Kasumi-1 (cell line): Measurements from ENCODE around the gene UEVLD.
A peak's percentile ranks its signal among the peaks of the same experiment; 100 is the strongest.
"Not testable (repeated sequence)": the region's sequence is repeated elsewhere in the genome, so short reads cannot be mapped to it uniquely, and the experiment has no call there.

Source experiments
- DNase-seq, 2 experiments: peaks; one replicate each; lab custom pipeline; 2025; lab: John Stamatoyannopoulos, UW

Gene UEVLD

DNA sequence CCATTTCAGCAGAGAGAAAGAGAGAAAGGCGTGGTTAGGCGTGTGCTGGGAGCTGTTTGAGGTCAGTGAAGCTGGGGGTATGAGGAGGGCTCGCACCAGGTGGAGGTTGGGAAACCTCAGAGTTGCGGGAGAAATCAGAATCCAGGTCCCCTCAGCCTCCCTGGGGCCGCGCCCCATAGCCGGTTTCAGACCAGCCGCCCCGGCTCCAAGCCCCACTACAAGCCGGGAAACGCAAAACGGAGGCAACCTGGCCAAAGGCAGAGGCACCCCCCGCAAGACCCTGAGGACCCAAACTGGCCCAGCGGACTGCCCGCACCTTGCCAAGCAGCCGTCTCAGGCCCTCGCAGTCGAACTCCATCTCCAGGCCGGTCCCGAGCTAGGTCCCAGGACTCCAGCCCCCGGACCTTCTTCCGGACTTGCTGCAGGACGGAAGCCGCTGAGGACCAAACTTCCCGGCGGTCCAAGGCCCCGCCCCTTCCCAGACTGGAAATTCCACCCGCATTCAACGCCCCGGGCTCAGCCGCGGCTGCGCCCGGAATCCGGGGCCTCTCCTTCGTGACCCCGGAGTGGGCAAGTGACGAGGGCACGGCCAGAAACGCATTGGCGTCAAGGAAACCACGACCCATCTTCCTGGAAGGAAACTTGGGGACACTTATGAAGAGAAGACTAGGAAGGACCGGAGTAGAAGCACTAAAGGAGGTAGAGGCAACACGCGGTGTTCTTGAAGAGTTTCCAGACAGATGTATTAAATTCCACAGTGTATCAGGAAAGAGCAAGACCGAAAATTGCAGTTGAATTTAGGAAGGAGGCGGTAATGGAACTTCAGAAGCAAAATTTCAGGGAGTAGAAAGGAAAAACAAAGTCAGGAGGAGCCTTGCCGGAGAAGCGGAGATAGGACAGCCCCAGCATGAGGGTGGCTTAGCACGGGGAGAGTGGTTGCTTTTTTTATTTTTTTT is at the start of gene UEVLD:
UEVLD (minus strand) TSS at position 438 of the 956 bp plus-strand sequence; CDS start at position 358, 80 bp downstream.
- DNase-seq: peak; percentile 50 to 63

GRCh38 chr11:18634140-18635032 is 45.9 kb upstream of the UEVLD start, which contains the start of gene SPTY2D1:
Gene SPTY2D1, minus strand, starts transcription at chr11:18634342. Its CDS starts 85 bp downstream, at chr11:18634257.
- peak; percentile 98 for DNase-seq

DNA sequence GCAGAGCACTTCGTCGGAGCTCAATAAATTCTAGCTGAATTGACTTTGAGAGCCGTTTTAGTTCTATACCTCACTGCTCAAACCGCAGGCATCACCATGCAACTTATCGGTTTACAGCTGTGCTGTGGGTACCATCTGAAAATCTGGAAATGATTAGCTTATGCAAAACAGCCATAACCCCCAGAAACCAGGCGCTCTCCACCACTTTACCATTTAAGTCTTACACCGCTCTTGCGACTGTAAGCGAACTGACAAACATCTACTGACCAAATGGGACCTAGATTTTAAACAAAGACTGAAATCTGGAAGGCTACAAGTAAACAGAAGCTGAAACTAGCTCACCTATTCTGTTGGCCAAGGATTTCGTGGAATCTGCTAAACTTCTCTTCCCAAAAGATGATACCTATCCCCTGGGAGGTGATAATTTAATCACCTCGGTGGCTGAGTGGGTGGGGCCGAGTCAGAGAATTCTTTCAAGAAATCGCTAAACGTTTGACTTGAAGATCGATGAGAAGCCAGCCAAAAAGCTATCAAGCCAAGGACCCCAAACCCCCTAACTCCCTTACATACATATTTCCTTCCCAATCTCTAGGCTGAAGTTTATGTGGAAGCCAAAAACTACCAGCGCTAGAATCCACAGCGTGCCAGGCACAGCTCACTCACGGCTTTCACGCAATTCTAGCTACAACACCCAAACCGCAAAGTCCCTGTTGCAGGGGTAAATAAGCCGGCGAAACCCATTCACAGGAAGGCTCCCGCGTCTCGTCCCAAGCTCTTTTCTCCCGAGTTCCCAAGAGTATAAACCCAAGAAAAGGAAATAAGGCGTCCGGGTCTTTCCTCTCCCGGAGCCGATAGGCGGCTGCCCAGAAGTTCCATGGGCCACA is 45.0 kb upstream of the UEVLD start:
- peak; percentile 3 to 41 for DNase-seq

- DNase-seq: no peak
Observed at GRCh38 chr11:18632841-18633240, 44.3 kb upstream of the UEVLD start.

DNA sequence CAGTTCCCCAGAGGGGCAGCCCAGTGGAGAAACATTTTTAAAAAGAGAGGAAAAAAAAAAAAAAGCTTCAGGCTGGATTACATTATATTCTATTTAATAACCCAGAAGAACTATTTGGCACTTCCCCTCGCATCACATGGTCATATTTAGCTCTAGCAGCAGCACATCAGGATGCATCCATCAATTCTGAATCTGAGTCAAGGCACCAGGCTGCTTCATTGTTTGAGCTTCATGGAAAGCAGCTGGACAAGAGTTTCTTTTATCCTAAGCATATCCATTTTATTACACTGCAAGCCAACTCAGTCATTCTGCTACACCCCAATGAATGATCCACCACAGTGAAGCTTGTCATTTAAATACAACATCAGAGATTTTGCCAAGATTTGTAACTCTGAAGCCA is 35.6 kb upstream of the UEVLD start:
- no peak for DNase-seq

DNA sequence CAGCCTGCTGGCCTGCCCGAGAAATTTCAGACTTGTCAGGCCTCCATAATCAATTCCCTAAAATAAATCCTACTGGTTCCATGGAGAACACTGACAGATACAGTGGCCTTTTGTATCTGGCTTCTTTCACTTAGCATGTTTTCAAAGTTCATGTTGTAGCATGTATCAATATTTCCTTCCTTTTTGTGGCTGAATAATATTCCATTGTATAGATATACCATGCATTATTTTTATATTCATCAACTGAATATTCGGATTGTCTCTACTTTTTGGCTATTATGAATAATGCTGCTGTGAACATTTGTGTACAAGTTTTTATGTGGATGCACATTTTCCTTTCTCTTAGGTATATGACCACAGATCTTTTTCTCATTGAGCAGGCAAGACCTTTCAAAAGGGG is 35.2 kb upstream of the UEVLD start:
- no peak for DNase-seq

DNA sequence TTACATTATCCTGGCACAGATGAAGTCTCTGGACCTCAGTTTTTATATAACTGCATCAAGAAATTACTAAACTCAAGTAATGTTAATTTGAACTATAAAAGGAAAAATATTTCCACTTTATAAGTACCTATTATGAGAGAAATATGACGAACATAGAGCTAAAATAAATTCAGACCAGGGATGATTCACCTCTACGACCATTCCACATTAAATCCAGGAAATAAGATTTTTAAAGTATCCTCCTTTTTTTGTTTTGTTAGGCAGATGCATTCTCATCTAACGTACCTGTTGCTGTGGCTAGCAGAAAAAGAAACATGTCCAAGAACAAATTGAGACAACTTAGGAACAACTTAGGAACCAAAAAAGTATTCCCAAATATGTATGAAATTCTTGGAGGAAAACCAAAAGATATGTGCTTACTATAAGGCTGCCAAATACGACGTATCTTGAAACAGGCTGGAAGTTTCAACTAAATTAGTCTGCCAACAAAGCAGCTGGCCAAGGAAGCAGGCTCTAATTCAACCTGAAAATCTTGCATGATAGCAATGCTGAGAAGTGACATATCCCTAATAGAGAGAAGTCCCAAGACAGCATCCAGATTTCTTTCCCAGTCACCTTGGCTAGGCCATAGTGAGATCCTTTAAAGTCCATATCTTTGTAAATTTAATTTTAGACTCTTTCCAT is 29.9 kb upstream of the UEVLD start:
- no peak for DNase-seq

DNA sequence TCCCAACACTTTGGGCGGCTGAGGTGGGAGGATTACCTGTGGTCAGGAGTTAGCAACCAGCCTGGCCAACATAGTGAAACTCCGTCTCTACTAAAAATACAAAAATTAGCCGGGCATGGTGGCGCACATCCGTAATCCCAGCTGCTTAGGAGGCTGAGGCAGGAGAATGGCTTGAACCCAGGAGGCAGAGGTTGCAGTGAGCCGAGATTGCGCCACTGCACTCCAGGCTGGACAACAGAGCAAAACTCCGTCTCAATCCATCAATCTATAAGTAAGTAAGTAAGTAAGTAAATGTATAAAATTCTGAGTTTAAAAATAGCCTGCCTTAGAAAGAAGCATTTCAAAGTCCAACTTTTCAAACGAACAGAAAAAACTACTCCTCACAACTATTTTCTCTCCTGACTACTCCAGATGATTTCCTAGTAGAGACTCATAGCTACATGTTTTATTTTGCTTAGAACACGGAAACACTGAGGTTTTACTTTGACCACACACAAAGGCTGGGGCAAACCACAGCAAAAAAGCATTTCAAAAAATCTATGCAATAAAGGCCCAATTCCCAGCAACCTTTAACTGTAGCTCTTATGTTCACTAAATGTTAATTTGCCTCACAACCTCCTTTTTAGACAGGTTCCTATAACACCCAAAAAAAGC is 29.3 kb upstream of the UEVLD start:
- peak; percentile 50 to 57 for DNase-seq

GRCh38 chr11:18615628-18616392 is 27.3 kb upstream of the UEVLD start:
- DNase-seq: peak; percentile 55 to 69

- no peak for DNase-seq
Observed at GRCh38 chr11:18614667-18615066, 26.1 kb upstream of the UEVLD start.

DNA sequence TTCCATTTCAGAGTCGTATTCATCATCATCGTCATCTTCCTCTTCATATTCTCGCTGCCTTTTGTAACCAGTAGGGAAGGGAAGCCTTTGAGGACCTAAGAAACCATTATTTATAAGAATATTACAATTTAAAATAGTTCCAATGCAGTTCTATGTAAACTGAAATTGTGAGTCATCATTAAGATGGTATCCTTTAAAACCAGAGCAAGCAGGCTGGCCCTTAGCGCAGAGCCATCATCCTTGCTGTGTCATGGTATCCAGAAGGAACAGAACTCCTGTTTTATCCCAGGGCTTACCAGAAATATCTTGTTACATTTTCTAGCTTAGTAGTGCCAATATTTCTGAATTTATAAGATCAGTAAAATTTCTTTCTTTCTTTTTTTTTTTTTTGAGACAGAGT is 23.9 kb upstream of the UEVLD start:
- no peak for DNase-seq

- no peak for DNase-seq
Observed at GRCh38 chr11:18611196-18611595, 22.7 kb upstream of the UEVLD start.

DNA sequence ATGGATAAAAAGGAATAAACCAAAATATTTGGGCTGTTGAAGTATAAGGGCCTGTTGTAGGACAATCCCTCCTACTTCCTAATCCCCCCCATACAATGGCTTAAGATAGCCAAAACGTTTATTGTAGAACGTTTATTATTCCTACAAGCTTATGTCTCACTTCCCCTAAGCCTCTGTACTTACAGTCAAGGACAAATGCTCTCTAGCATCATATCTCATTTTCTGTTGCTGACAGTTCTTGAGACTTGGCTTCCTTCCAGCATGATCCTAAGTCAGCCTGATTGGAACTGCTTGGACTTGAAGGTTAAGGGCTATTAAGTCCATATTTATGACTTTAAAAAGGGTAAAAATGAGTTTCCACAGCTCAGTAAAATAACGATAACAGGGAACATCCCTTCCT is 19.8 kb upstream of the UEVLD start:
- DNase-seq: no peak

DNA sequence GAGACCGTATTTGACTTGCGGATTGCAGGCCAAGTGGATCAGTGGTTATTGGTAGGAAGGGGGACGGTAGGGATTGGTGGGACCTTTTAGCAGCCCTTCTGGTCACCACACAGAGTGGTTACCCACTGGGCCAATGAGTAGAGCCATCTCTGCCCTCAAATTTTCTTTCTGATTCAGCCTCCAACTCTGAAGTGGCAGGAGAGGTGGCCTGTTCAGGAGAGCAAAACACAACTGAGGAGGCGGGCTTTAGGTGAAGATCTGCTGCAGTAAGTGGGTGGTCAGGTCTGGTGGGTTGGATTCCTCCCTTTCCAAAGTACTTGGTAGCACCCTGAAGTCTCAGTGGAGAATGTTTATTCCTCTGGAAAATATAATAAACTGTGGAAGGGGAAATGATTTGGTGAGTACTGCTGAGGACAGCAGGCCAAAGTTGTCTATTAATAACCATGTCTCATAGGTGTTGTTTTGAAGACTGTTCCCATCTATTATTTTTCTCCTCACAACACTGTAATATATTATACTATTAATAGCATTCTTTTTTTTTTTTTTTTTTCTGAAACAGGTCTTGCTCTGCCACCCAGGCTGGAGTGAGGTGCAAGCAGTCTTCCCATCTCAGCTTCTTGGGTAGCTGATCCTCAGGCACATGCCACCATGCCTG is 12.5 kb upstream of the UEVLD start:
- DNase-seq: no peak

- DNase-seq: no peak
Observed at GRCh38 chr11:18599739-18600230, 11.3 kb upstream of the UEVLD start, which contains the start of gene MISFA. Gene MISFA, plus strand, starts transcription at chr11:18599789. Its CDS starts 140 bp downstream, at chr11:18599929.

DNA sequence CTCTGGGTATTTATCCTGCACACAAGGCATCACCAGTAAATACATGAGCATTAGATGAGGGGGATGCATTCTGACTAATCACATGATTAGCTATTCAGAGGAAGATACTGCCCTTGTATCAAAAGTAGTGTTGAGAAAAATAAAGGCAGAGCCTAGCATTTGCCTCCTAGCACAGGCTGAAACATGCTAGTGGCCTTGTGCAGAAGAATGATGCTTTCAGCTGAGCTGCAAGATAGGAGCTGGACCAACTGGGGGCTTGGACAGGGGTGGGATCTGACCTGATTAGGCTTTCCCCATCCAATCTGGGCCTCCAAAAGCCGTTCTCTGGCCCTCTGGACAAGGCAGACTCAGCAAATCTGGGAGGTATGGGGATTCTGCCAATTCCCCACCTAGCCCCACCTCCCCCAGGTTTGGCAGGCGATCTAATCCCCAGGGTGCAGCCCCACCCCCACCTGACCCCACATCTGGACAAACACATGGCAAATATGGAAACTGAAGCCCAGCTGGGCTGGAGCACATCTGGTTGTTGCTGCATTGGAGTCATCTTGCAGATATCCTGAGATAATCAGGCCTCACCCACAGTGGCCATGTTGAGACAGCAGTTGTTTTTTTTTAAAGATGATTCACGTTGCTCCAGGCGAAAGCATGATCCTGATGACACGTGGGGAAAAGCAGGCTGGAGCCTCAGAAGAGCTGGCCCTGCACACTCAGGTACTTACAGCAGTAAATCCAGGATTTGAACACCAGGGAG is 6.6 kb upstream of the UEVLD start:
- DNase-seq: no peak

- not testable (repeated sequence) for DNase-seq
Observed at GRCh38 chr11:18594088-18594487, 5.6 kb upstream of the UEVLD start.

- no peak for DNase-seq
Observed at GRCh38 chr11:18590571-18590970, 2.0 kb upstream of the UEVLD start.
